Thyroid gland (tissue), 4 donors: ENCODE measurements around the gene SLC49A4. TPM values are rescaled to one million over a fixed set of nuclear protein-coding genes. Genes with fewer than 3 reads are reported as not detected.

Source experiments
- DNase-seq, 2 donors: peaks; one replicate each; pipeline ENCODE4 v3.0.0-alpha.2; 2019
- H3K27ac ChIP-seq, 3 donors: fragments of 200-600 bp; sonication (generic); 1 replicate in 2 of 3; 2 replicates in 1 of 3; pipeline ENCODE4 v1.5.1; 2016 to 2019; ENCODE audit warnings: mild to moderate bottlenecking in 1 of 3, moderate library complexity in 1 of 3
- H3K27me3 ChIP-seq: fragments of 200-600 bp; sonication (generic); one replicate; pipeline ENCODE4 v1.5.1; 2019
- H3K36me3 ChIP-seq, 2 donors: fragments of 200-600 bp; sonication (generic); one replicate each; pipeline ENCODE4 v1.5.1; 2016 to 2019
- H3K4me1 ChIP-seq, 2 donors: fragments of 200-600 bp; sonication (generic); one replicate each; pipeline ENCODE4 v1.5.1; 2017 to 2019
- H3K4me3 ChIP-seq, 3 donors: fragments of 200-600 bp; sonication (generic); replicated peaks in 1 of 3; 1 replicate in 2 of 3; 2 replicates in 1 of 3; pipeline ENCODE4 v1.5.1; 2016; ENCODE audit warnings: mild to moderate bottlenecking in 1 of 3
- H3K9me3 ChIP-seq: fragments of 200-600 bp; sonication (generic); one replicate; pipeline ENCODE4 v1.5.1; 2017
- CTCF ChIP-seq, 6 experiments: fragments of 200-600 bp in 3 of 6; fragments of 450-650 bp in 3 of 6; sonication (generic) in 3 of 6; IDR thresholded peaks; one replicate each; pipeline ENCODE4 v1.5.1; 2016 to 2019; ENCODE audit warnings: antibody characterized with exemption in 6 of 6, mild to moderate bottlenecking in 2 of 6, inconsistent platforms in 1 of 6, moderate library complexity in 1 of 6
- POLR2A ChIP-seq, 2 donors: fragments of 450-650 bp; IDR thresholded peaks; one replicate each; pipeline ENCODE4 v1.6.1; 2017; ENCODE audit warnings: antibody characterized with exemption in 2 of 2, mild to moderate bottlenecking in 2 of 2, moderate library complexity in 1 of 2
- WGBS, 2 donors: methylation state at CpG; one replicate each; pipeline ENCODE4 v1.1.5; 2017; 5-methylcytosine and 5-hydroxymethylcytosine counted together
- intact Hi-C: fragments of 100-400 bp; cut with DNase I; formaldehyde crosslinking; loops from one replicate; pipeline ENCODE4 v1.15.1; 2023
- total RNA-seq, 4 donors: library from RNA; depleted of rRNA; stranded (reverse); fragments of >200 nt; gene quantifications; one replicate each; pipeline ENCODE4 v1.2.3, GENCODE V29; 2016

SLC49A4 gene
- total RNA-seq, 4 donors from 2014 or later: 22.6 to 32.5 (median 28.2) TPM

GRCh38 chr3:122919291-122919610, 124.4 kb downstream of the SLC49A4 start:
- Histone ChIP-seq H3K27ac (no peak overlapping the region), H3K4me1 (peaks cover 9 to 18% of the 10 kb centered on the region in 2 donors), H3K4me3 (no peak overlapping the region), H3K36me3 (no peaks in the 10 kb centered on the region), H3K27me3 (peaks cover 5% of the 10 kb centered on the region), H3K9me3 (no peaks in the 10 kb centered on the region)
- intact Hi-C loops: no loop called here
- 52 to 55% methylated on average over 3 of the region's 3 CpGs for WGBS, 2 donors
- no peak for TF ChIP-seq POLR2A (IDR thresholded peaks at IDR 0.05)
- no peak for TF ChIP-seq CTCF (IDR thresholded peaks at IDR 0.05)
- DNase-seq: no peak

- DNase-seq: no peak
- WGBS, 2 donors: 76 to 90% methylated on average over 6 of the region's 6 CpGs
- Histone ChIP-seq H3K27me3 (peaks cover 5% of the 10 kb centered on the region), H3K36me3 (no peaks in the 10 kb centered on the region), H3K9me3 (no peaks in the 10 kb centered on the region), H3K27ac (no peak overlapping the region), H3K4me1 (peaks cover 9 to 18% of the 10 kb centered on the region in 2 donors), H3K4me3 (no peak overlapping the region)
- TF ChIP-seq CTCF (IDR thresholded peaks at IDR 0.05) (no peak), POLR2A (IDR thresholded peaks at IDR 0.05) (no peak)
- intact Hi-C loops: no loop called here
These were observed 126.1 kb downstream of the SLC49A4 start for GRCh38 chr3:122920986-122921385.

- Histone ChIP-seq H3K36me3 (no peaks in the 10 kb centered on the region), H3K27me3 (peaks cover 5% of the 10 kb centered on the region), H3K9me3 (no peaks in the 10 kb centered on the region), H3K4me1 (peaks cover 9 to 18% of the 10 kb centered on the region in 2 donors), H3K4me3 (no peak overlapping the region), H3K27ac (no peak overlapping the region)
- intact Hi-C loops: no loop called here
- peak; percentile 8 to 19 for DNase-seq
- WGBS, 2 donors: 29 to 32% methylated on average over 27 to 45 of the region's 68 CpGs
- TF ChIP-seq POLR2A (IDR thresholded peaks at IDR 0.05) (no peak), CTCF (IDR thresholded peaks at IDR 0.05) (no peak)
These were observed 127.2 kb downstream of the SLC49A4 start for GRCh38 chr3:122921791-122922651.

GRCh38 chr3:122923611-122924010, 128.7 kb downstream of the SLC49A4 start:
- Histone ChIP-seq H3K27ac (no peak overlapping the region), H3K4me1 (peaks cover 4 to 18% of the 10 kb centered on the region in 2 donors), H3K36me3 (no peaks in the 10 kb centered on the region), H3K9me3 (no peaks in the 10 kb centered on the region), H3K4me3 (no peak overlapping the region), H3K27me3 (peaks cover 5% of the 10 kb centered on the region)
- intact Hi-C loops: no loop called here
- 75 to 88% methylated on average over 6 of the region's 6 CpGs for WGBS, 2 donors
- no peak for DNase-seq
- TF ChIP-seq CTCF (IDR thresholded peaks at IDR 0.05) (no peak), POLR2A (IDR thresholded peaks at IDR 0.05) (no peak)

- no peak overlapping the region for H3K4me3 ChIP-seq
- 87 to 94% methylated on average over 2 of the region's 2 CpGs for WGBS, 2 donors
- no peaks in the 10 kb centered on the region for H3K9me3 ChIP-seq
- H3K36me3 ChIP-seq: no peaks in the 10 kb centered on the region
- no peak for DNase-seq
- intact Hi-C loops: no loop called here
- H3K27me3 ChIP-seq: peaks cover 5% of the 10 kb centered on the region
- H3K27ac ChIP-seq: no peak overlapping the region
- peaks cover 4 to 17% of the 10 kb centered on the region in 2 donors for H3K4me1 ChIP-seq
- no peak for TF ChIP-seq POLR2A (IDR thresholded peaks at IDR 0.05)
- no peak for TF ChIP-seq CTCF (IDR thresholded peaks at IDR 0.05)
These were observed 129.2 kb downstream of the SLC49A4 start for GRCh38 chr3:122924056-122924455.
